T-helper 1 cell treated with Interleukin-12 subunit alpha and Interleukin-12 subunit beta and Interleukin-4 antibody, amounts not matched to agents 30 μg/mL and 1 μg/mL, for 36 hours (primary cell): ENCODE results near the gene NR0B2.
"Not testable (repeated sequence)": the region's sequence is repeated elsewhere in the genome, so short reads cannot be mapped to it uniquely, and the experiment has no call there.

Source experiments
- H3K27ac Mint-ChIP-seq: one replicate; pipeline ENCODE4 v1.8.0; 2021; ENCODE audit warnings: mild to moderate bottlenecking, mixed read lengths
- H3K27me3 Mint-ChIP-seq: one replicate; pipeline ENCODE4 v1.8.0; 2021; ENCODE audit warnings: low read depth, mixed read lengths
- H3K36me3 Mint-ChIP-seq: one replicate; pipeline ENCODE4 v1.8.0; 2021; ENCODE audit warnings: low read depth, mixed read lengths
- H3K4me1 Mint-ChIP-seq: one replicate; pipeline ENCODE4 v1.8.0; 2021; ENCODE audit warnings: low read depth, mixed read lengths
- H3K4me3 Mint-ChIP-seq: one replicate; pipeline ENCODE4 v1.8.0; 2021; ENCODE audit warnings: mild to moderate bottlenecking, moderate library complexity, mixed read lengths
- H3K9me3 Mint-ChIP-seq: one replicate; pipeline ENCODE4 v1.8.0; 2021; ENCODE audit warnings: mixed read lengths

The NR0B2 gene

GRCh38 chr1:26913754-26914619 is at the start of gene NR0B2:
Gene NR0B2, minus strand, starts transcription at chr1:26913975. Its CDS starts 35 bp downstream, at chr1:26913940.
- no peaks in the 10 kb centered on the region for H3K27me3 Mint-ChIP-seq
- H3K36me3 Mint-ChIP-seq, result no peaks in the 10 kb centered on the region
- H3K27ac Mint-ChIP-seq, result no peak within 1 kb of the TSS
- H3K4me1 Mint-ChIP-seq, result no peaks in the 10 kb centered on the region
- H3K9me3 Mint-ChIP-seq, result no peaks in the 10 kb centered on the region
- H3K4me3 Mint-ChIP-seq, result no peak within 1 kb of the TSS

- no peaks in the 10 kb centered on the region for H3K36me3 Mint-ChIP-seq
- H3K27ac Mint-ChIP-seq, result no peak overlapping the region
- H3K27me3 Mint-ChIP-seq, result peaks cover 67% of the 10 kb centered on the region
- peaks cover 4% of the 10 kb centered on the region for H3K4me1 Mint-ChIP-seq
- H3K4me3 Mint-ChIP-seq, result no peak overlapping the region
- no peaks in the 10 kb centered on the region for H3K9me3 Mint-ChIP-seq
These were observed 48.1 kb upstream of the NR0B2 start for GRCh38 chr1:26961826-26962225.

- Mint-ChIP-seq H3K27ac (no peak overlapping the region), H3K9me3 (no peaks in the 10 kb centered on the region), H3K36me3 (no peaks in the 10 kb centered on the region), H3K4me1 (peaks cover 4% of the 10 kb centered on the region), H3K4me3 (peak overlapping the region; percentile 54), H3K27me3 (peaks cover 66% of the 10 kb centered on the region)
These were observed 46.8 kb upstream of the NR0B2 start for GRCh38 chr1:26960625-26960966.

GRCh38 chr1:26959722-26960624 is 46.2 kb upstream of the NR0B2 start, which contains the start of gene KDF1:
Gene KDF1, minus strand, starts transcription at chr1:26960468. Its CDS starts 8,088 bp downstream, at chr1:26952380.
- Mint-ChIP-seq H3K27me3 (peaks cover 71% of the 10 kb centered on the region), H3K4me1 (peaks cover 4% of the 10 kb centered on the region), H3K9me3 (no peaks in the 10 kb centered on the region), H3K4me3 (peak within 1 kb of the TSS; percentile 54), H3K27ac (no peak within 1 kb of the TSS), H3K36me3 (no peaks in the 10 kb centered on the region)

- Mint-ChIP-seq H3K4me3 (peak overlapping the region; percentile 42), H3K4me1 (peaks cover 4% of the 10 kb centered on the region), H3K9me3 (no peaks in the 10 kb centered on the region), H3K36me3 (no peaks in the 10 kb centered on the region), H3K27ac (no peak overlapping the region), H3K27me3 (peaks cover 64% of the 10 kb centered on the region)
These were observed 45.5 kb upstream of the NR0B2 start for GRCh38 chr1:26959270-26959669.

GRCh38 chr1:26957306-26957705 is 43.5 kb upstream of the NR0B2 start:
- Mint-ChIP-seq H3K27ac (no peak overlapping the region), H3K9me3 (no peaks in the 10 kb centered on the region), H3K4me3 (no peak overlapping the region)

GRCh38 chr1:26956321-26956720 is 42.5 kb upstream of the NR0B2 start:
- no peak overlapping the region for H3K27ac Mint-ChIP-seq
- H3K27me3 Mint-ChIP-seq, result peaks cover 44% of the 10 kb centered on the region
- H3K4me1 Mint-ChIP-seq, result peaks cover 4% of the 10 kb centered on the region
- H3K36me3 Mint-ChIP-seq, result no peaks in the 10 kb centered on the region
- no peak overlapping the region for H3K4me3 Mint-ChIP-seq
- no peaks in the 10 kb centered on the region for H3K9me3 Mint-ChIP-seq

More at GRCh38 chr1:26957306-26957705, 43.5 kb upstream of the NR0B2 start:
- peaks cover 54% of the 10 kb centered on the region for H3K27me3 Mint-ChIP-seq
- H3K36me3 Mint-ChIP-seq, result no peaks in the 10 kb centered on the region
- peaks cover 4% of the 10 kb centered on the region for H3K4me1 Mint-ChIP-seq

GRCh38 chr1:26953374-26953773 is 39.6 kb upstream of the NR0B2 start:
- H3K9me3 Mint-ChIP-seq, result no peaks in the 10 kb centered on the region
- H3K4me1 Mint-ChIP-seq, result no peaks in the 10 kb centered on the region
- no peak overlapping the region for H3K27ac Mint-ChIP-seq
- peaks cover 24% of the 10 kb centered on the region for H3K27me3 Mint-ChIP-seq
- H3K36me3 Mint-ChIP-seq, result no peaks in the 10 kb centered on the region
- H3K4me3 Mint-ChIP-seq, result no peak overlapping the region

- Mint-ChIP-seq H3K27me3 (peaks cover 17% of the 10 kb centered on the region), H3K27ac (no peak overlapping the region), H3K9me3 (no peaks in the 10 kb centered on the region), H3K4me3 (no peak overlapping the region), H3K4me1 (no peaks in the 10 kb centered on the region), H3K36me3 (no peaks in the 10 kb centered on the region)
These were observed 38.2 kb upstream of the NR0B2 start for GRCh38 chr1:26951821-26952497.

- H3K27me3 Mint-ChIP-seq, result peaks cover 11% of the 10 kb centered on the region
- H3K4me3 Mint-ChIP-seq, result no peak overlapping the region
- H3K36me3 Mint-ChIP-seq, result peaks cover 3% of the 10 kb centered on the region
- H3K4me1 Mint-ChIP-seq, result no peaks in the 10 kb centered on the region
- H3K27ac Mint-ChIP-seq, result no peak overlapping the region
- H3K9me3 Mint-ChIP-seq, result no peaks in the 10 kb centered on the region
These were observed 37.4 kb upstream of the NR0B2 start for GRCh38 chr1:26951216-26951615.

- peaks cover 5% of the 10 kb centered on the region for H3K27me3 Mint-ChIP-seq
- no peak overlapping the region for H3K4me3 Mint-ChIP-seq
- peaks cover 8% of the 10 kb centered on the region for H3K36me3 Mint-ChIP-seq
- H3K27ac Mint-ChIP-seq, result no peak overlapping the region
- no peaks in the 10 kb centered on the region for H3K9me3 Mint-ChIP-seq
- H3K4me1 Mint-ChIP-seq, result no peaks in the 10 kb centered on the region
These were observed 36.8 kb upstream of the NR0B2 start for GRCh38 chr1:26950602-26951001.

GRCh38 chr1:26949926-26950319 is 36.1 kb upstream of the NR0B2 start:
- no peak overlapping the region for H3K4me3 Mint-ChIP-seq
- H3K9me3 Mint-ChIP-seq, result no peaks in the 10 kb centered on the region
- H3K36me3 Mint-ChIP-seq, result peaks cover 15% of the 10 kb centered on the region
- no peaks in the 10 kb centered on the region for H3K27me3 Mint-ChIP-seq
- no peaks in the 10 kb centered on the region for H3K4me1 Mint-ChIP-seq
- no peak overlapping the region for H3K27ac Mint-ChIP-seq

- Mint-ChIP-seq H3K36me3 (peaks cover 15% of the 10 kb centered on the region), H3K9me3 (no peaks in the 10 kb centered on the region), H3K4me1 (no peaks in the 10 kb centered on the region), H3K27me3 (no peaks in the 10 kb centered on the region), H3K27ac (no peak overlapping the region), H3K4me3 (no peak overlapping the region)
These were observed 35.6 kb upstream of the NR0B2 start for GRCh38 chr1:26949266-26949925.

- not testable (repeated sequence) for H3K27me3 Mint-ChIP-seq, H3K27ac Mint-ChIP-seq, H3K4me3 Mint-ChIP-seq, H3K4me1 Mint-ChIP-seq, H3K9me3 Mint-ChIP-seq
- peaks cover 15% of the 10 kb centered on the region for H3K36me3 Mint-ChIP-seq
These were observed 34.9 kb upstream of the NR0B2 start for GRCh38 chr1:26948725-26949057.
